GM23338 (cell line): Measurements from ENCODE around the gene PXDN. TPM values are rescaled to one million over a fixed set of nuclear protein-coding genes. Genes with fewer than 3 reads are reported as not detected.

Experiments used
- ATAC-seq: fragments of 200-7000 bp; cut with Tn5 transposase; 3 replicates; pipeline ENCODE4 v1.9.1; 2020
- DNase-seq: peaks from one replicate; pipeline ENCODE4 v3.0.0-alpha.2; 2015; ENCODE audit warnings: low spot score
- H2AFZ ChIP-seq: fragments of 200-600 bp; sonication (generic); 2 replicates; pipeline ENCODE4 v1.8.0; 2016; ENCODE audit warnings: antibody characterized with exemption, mild to moderate bottlenecking, moderate library complexity
- H3F3A ChIP-seq: fragments of 200-600 bp; sonication (generic); replicated peaks from 2 replicates; pipeline ENCODE4 v1.8.0; 2017; ENCODE audit warnings: antibody characterized with exemption, mixed run types, low read depth
- H3K27ac ChIP-seq: fragments of 200-600 bp; sonication (generic); 2 replicates; pipeline ENCODE4 v1.6.1; 2016; ENCODE audit warnings: low read depth
- H3K27me3 ChIP-seq: fragments of 200-600 bp; sonication (generic); 2 replicates; pipeline ENCODE4 v1.8.0; 2016; ENCODE audit warnings: mild to moderate bottlenecking, mixed run types, moderate library complexity; ENCODE audit not compliant: insufficient read depth
- H3K36me3 ChIP-seq: fragments of 200-600 bp; sonication (generic); 2 replicates; pipeline ENCODE4 v1.8.0; 2016; ENCODE audit warnings: mild to moderate bottlenecking; ENCODE audit not compliant: insufficient read depth
- H3K4me1 ChIP-seq: fragments of 200-600 bp; sonication (generic); 2 replicates; pipeline ENCODE4 v1.8.0; 2016; ENCODE audit warnings: mild to moderate bottlenecking, moderate library complexity; ENCODE audit not compliant: insufficient read depth
- H3K4me2 ChIP-seq: fragments of 200-600 bp; sonication (generic); 2 replicates; pipeline ENCODE4 v1.7.1; 2017; ENCODE audit warnings: mixed run types
- H3K4me3 ChIP-seq: fragments of 200-600 bp; sonication (generic); 2 replicates; pipeline ENCODE4 v1.6.1; 2016; ENCODE audit warnings: mixed run types
- H3K79me2 ChIP-seq: fragments of 200-600 bp; sonication (generic); replicated peaks from 2 replicates; pipeline ENCODE4 v1.8.0; 2017; ENCODE audit warnings: mild to moderate bottlenecking; ENCODE audit not compliant: insufficient read depth
- H3K9me2 ChIP-seq: fragments of 200-600 bp; sonication (generic); 2 replicates; pipeline ENCODE4 v1.8.0; 2017; ENCODE audit not compliant: insufficient read depth
- H4K20me1 ChIP-seq: fragments of 200-600 bp; sonication (generic); replicated peaks from 2 replicates; pipeline ENCODE4 v1.8.0; 2017; ENCODE audit warnings: mild to moderate bottlenecking; ENCODE audit not compliant: insufficient read depth
- H3K27ac Mint-ChIP-seq: 2 replicates; pipeline ENCODE4 v1.8.0; 2020; ENCODE audit warnings: inconsistent platforms, mild to moderate bottlenecking, moderate library complexity, mixed read lengths
- H3K27me3 Mint-ChIP-seq: 3 replicates; pipeline ENCODE4 v1.8.0; 2022; ENCODE audit warnings: low read depth, mild to moderate bottlenecking, moderate library complexity, mixed read lengths, inconsistent platforms; ENCODE audit not compliant: insufficient read depth, poor library complexity
- H3K36me3 Mint-ChIP-seq: 3 replicates; pipeline ENCODE4 v1.8.0; 2021; ENCODE audit warnings: low read depth, mild to moderate bottlenecking, inconsistent platforms, moderate library complexity, mixed read lengths
- H3K4me1 Mint-ChIP-seq: 3 replicates; pipeline ENCODE4 v1.8.0; 2020; ENCODE audit warnings: mild to moderate bottlenecking, inconsistent platforms, mixed read lengths
- H3K4me3 Mint-ChIP-seq: 3 replicates; pipeline ENCODE4 v1.8.0; 2021; ENCODE audit warnings: moderate library complexity, mild to moderate bottlenecking, inconsistent platforms, mixed read lengths
- H3K9me3 Mint-ChIP-seq: 3 replicates; pipeline ENCODE4 v1.8.0; 2020; ENCODE audit warnings: moderate library complexity, mild to moderate bottlenecking, inconsistent platforms, mixed read lengths
- CREB1 ChIP-seq: fragments of 250-450 bp; sonication (Bioruptor Pico); IDR thresholded peaks from 2 replicates; pipeline ENCODE4 v1.5.0; 2020; ENCODE audit warnings: low read depth, mild to moderate bottlenecking, moderate library complexity
- EZH2 ChIP-seq: fragments of 200-600 bp; sonication (generic); IDR thresholded peaks from one replicate; pipeline ENCODE4 v1.8.0; 2017; ENCODE audit warnings: antibody characterized with exemption, mild to moderate bottlenecking, low read depth; ENCODE audit not compliant: unreplicated experiment
- EZH2phosphoT487 ChIP-seq: fragments of 200-600 bp; sonication (generic); IDR thresholded peaks from one replicate; pipeline ENCODE4 v1.8.1; 2018; ENCODE audit warnings: antibody characterized with exemption; ENCODE audit not compliant: unreplicated experiment
- POLR2AphosphoS5 ChIP-seq: IDR thresholded peaks from 2 replicates; pipeline ENCODE4 v1.6.1; 2016; ENCODE audit warnings: antibody characterized with exemption, low read depth
- ZNF114 ChIP-seq: fragments of 250-450 bp; sonication (Bioruptor Pico); IDR thresholded peaks from 2 replicates; pipeline ENCODE4 v1.5.0; 2020; ENCODE audit warnings: mild to moderate bottlenecking, moderate library complexity
- ZNF331 ChIP-seq: fragments of 250-450 bp; sonication (Bioruptor Pico); IDR thresholded peaks from 2 replicates; pipeline ENCODE4 v1.5.0; 2020; ENCODE audit warnings: low read depth, mild to moderate bottlenecking, moderate library complexity
- long read RNA-seq: library from polyadenylated mRNA; unstranded; transcript quantifications from one replicate; pipeline ENCODE4 v2.0.0, GENCODE V29; 2020; ENCODE audit not compliant: unreplicated experiment
- polyA plus RNA-seq: library from polyadenylated mRNA; unstranded; fragments of >200 nt; fragmentation: Nextera tagmentation; extraction: Ambion mirVana; gene quantifications from 2 replicates; pipeline ENCODE4 v1.2.1, GENCODE V29; 2016
- total RNA-seq: library from RNA; depleted of rRNA; stranded (reverse); fragments of >200 nt; shearing (Covaris generic); gene quantifications from 2 replicates; pipeline ENCODE4 v1.2.3, GENCODE V29; 2014; rRNA removed
- TF ChIP-seq, protein P1 (sequence below): IDR thresholded peaks from 2 replicates; pipeline ENCODE4 v1.6.1; 2016; ENCODE audit warnings: antibody characterized with exemption
- TF ChIP-seq, protein P2 (sequence below), 2 experiments: fragments of 200-600 bp in 1 of 2; sonication (generic) in 1 of 2; conservative IDR thresholded peaks; 2 replicates each; pipeline versions ENCODE4 v1.5.1 to v1.6.1; 2016 to 2017; ENCODE audit warnings: antibody characterized with exemption in 2 of 2, low read depth in 2 of 2, mild to moderate bottlenecking in 2 of 2, moderate library complexity in 1 of 2

Gene PXDN, protein sequence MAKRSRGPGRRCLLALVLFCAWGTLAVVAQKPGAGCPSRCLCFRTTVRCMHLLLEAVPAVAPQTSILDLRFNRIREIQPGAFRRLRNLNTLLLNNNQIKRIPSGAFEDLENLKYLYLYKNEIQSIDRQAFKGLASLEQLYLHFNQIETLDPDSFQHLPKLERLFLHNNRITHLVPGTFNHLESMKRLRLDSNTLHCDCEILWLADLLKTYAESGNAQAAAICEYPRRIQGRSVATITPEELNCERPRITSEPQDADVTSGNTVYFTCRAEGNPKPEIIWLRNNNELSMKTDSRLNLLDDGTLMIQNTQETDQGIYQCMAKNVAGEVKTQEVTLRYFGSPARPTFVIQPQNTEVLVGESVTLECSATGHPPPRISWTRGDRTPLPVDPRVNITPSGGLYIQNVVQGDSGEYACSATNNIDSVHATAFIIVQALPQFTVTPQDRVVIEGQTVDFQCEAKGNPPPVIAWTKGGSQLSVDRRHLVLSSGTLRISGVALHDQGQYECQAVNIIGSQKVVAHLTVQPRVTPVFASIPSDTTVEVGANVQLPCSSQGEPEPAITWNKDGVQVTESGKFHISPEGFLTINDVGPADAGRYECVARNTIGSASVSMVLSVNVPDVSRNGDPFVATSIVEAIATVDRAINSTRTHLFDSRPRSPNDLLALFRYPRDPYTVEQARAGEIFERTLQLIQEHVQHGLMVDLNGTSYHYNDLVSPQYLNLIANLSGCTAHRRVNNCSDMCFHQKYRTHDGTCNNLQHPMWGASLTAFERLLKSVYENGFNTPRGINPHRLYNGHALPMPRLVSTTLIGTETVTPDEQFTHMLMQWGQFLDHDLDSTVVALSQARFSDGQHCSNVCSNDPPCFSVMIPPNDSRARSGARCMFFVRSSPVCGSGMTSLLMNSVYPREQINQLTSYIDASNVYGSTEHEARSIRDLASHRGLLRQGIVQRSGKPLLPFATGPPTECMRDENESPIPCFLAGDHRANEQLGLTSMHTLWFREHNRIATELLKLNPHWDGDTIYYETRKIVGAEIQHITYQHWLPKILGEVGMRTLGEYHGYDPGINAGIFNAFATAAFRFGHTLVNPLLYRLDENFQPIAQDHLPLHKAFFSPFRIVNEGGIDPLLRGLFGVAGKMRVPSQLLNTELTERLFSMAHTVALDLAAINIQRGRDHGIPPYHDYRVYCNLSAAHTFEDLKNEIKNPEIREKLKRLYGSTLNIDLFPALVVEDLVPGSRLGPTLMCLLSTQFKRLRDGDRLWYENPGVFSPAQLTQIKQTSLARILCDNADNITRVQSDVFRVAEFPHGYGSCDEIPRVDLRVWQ (N-terminal part only)
- total RNA-seq (216 and 225 TPM in 2 replicates), polyA plus RNA-seq (38.5 and 42.2 TPM in 2 replicates)
- long read RNA-seq, full-length matches to known transcripts, result 1 of 14 reads
- long read RNA-seq, partial matches to known transcripts, result 4 of 14 reads
- long read RNA-seq, other reads (novel, unspliced or antisense), result 9 of 14 reads

DNA sequence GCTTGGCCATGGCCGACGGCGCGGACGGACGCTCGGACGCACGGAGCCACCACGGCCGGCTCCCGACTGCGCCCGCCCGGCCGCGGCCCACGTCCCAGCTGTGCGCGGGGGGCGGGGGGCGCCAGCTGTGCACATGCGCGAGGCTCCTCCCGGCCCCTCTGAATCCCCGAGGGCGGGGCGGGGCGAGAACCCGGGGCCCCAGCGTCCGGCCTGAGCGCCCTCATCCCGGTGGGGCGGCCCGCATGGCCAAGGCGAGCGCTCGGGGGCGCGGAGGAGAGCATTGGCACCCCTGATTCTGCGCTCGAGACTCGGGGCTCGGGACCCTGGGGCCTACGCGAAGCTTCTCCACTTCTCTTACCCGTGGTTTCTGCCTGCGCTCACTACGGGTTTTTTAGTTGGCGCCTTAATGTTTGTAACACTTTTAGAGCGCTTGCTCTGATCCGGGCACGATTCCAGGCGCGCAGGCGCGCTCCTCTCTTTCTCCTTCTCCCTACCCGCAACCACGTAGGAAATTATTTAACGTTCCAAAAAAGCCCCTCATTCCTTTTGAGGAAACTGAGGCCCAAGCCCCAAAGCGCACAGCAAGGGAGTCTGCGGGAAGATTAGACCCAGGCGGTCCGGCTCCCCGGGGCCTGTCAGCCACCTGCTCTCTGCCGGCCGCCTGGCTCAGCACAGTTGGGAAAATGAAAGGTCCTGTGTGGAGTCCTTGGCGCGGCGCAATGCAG lies at the start of gene PXDN:
Gene PXDN (minus strand): TSS at position 70 of the 725 bp plus-strand sequence. CDS start 60 bp downstream, at position 10.
- Mint-ChIP-seq H3K9me3 (peaks cover 3% of the 10 kb centered on the region), H3K4me3 (peak within 1 kb of the TSS; percentile 97), H3K36me3 (peaks cover 23% of the 10 kb centered on the region), H3K27ac (0 out of 2 replicates have a peak within 1 kb of the TSS, but pooled peaks have one; percentile 62), H3K4me1 (peaks cover 30% of the 10 kb centered on the region), H3K27me3 (peaks cover 26% of the 10 kb centered on the region)
- Histone ChIP-seq H3K27ac (peak within 1 kb of the TSS; percentile 92; the same call in 1 of the 2 replicates), H3K79me2 (peaks cover 35% of the 10 kb centered on the region), H3K9me2 (no peaks in the 10 kb centered on the region), H3K36me3 (no peaks in the 10 kb centered on the region), H3K4me2 (peak within 1 kb of the TSS; percentile 98), H3K27me3 (peaks cover 43% of the 10 kb centered on the region), H4K20me1 (peaks cover 9% of the 10 kb centered on the region; the same call in 1 of the 2 replicates), H3F3A (no peaks in the 10 kb centered on the region), H3K4me3 (peak within 1 kb of the TSS; percentile 94), H3K4me1 (peaks cover 26% of the 10 kb centered on the region), H2AFZ (peak within 1 kb of the TSS; percentile 86; the same call in 1 of the 2 replicates)
- DNase-seq (peak; percentile 72), ATAC-seq (peak; percentile 46)
- peak; percentile 56 for TF ChIP-seq POLR2AphosphoS5
- TF ChIP-seq, protein P1, sequence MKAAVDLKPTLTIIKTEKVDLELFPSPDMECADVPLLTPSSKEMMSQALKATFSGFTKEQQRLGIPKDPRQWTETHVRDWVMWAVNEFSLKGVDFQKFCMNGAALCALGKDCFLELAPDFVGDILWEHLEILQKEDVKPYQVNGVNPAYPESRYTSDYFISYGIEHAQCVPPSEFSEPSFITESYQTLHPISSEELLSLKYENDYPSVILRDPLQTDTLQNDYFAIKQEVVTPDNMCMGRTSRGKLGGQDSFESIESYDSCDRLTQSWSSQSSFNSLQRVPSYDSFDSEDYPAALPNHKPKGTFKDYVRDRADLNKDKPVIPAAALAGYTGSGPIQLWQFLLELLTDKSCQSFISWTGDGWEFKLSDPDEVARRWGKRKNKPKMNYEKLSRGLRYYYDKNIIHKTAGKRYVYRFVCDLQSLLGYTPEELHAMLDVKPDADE, result 0 out of 2 replicates have a peak, but pooled peaks have one; percentile 32
- no peak for TF ChIP-seq CREB1 (CRISPR knock-in tag)
- no peak for TF ChIP-seq ZNF114
- no peak for TF ChIP-seq EZH2

- Histone ChIP-seq H3K4me3 (no peak overlapping the region), H3K9me2 (no peaks in the 10 kb centered on the region), H3K36me3 (no peaks in the 10 kb centered on the region), H3K27me3 (no peaks in the 10 kb centered on the region), H3K27ac (no peak overlapping the region), H3K79me2 (no peaks in the 10 kb centered on the region), H4K20me1 (no peaks in the 10 kb centered on the region), H3K4me1 (no peaks in the 10 kb centered on the region), H3K4me2 (no peak overlapping the region), H3F3A (no peaks in the 10 kb centered on the region), H2AFZ (no peak overlapping the region)
- H3K4me1 Mint-ChIP-seq, result no peaks in the 10 kb centered on the region; the same call in 2 of the 3 replicates
- no peak overlapping the region for H3K27ac Mint-ChIP-seq
- no peaks in the 10 kb centered on the region for H3K36me3 Mint-ChIP-seq
- no peak for ATAC-seq
- DNase-seq, result no peak
- H3K27me3 Mint-ChIP-seq, result peaks cover 6% of the 10 kb centered on the region
- no peak overlapping the region for H3K4me3 Mint-ChIP-seq
- no peaks in the 10 kb centered on the region; the same call in 2 of the 3 replicates for H3K9me3 Mint-ChIP-seq
- TF ChIP-seq ZNF114 (no peak), EZH2phosphoT487 (no peak), ZNF331 (CRISPR knock-in tag) (no peak)
- TF ChIP-seq, protein P2, sequence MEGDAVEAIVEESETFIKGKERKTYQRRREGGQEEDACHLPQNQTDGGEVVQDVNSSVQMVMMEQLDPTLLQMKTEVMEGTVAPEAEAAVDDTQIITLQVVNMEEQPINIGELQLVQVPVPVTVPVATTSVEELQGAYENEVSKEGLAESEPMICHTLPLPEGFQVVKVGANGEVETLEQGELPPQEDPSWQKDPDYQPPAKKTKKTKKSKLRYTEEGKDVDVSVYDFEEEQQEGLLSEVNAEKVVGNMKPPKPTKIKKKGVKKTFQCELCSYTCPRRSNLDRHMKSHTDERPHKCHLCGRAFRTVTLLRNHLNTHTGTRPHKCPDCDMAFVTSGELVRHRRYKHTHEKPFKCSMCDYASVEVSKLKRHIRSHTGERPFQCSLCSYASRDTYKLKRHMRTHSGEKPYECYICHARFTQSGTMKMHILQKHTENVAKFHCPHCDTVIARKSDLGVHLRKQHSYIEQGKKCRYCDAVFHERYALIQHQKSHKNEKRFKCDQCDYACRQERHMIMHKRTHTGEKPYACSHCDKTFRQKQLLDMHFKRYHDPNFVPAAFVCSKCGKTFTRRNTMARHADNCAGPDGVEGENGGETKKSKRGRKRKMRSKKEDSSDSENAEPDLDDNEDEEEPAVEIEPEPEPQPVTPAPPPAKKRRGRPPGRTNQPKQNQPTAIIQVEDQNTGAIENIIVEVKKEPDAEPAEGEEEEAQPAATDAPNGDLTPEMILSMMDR (conservative IDR thresholded peaks at IDR 0.05; ENCODE audit: low read depth in 2 of 2), result no peak
These were observed 49.6 kb upstream of the PXDN start for GRCh38 chr2:1793868-1794445.
